ENCODE results near the gene GUCY1A1.
A peak's percentile ranks its signal among the peaks of the same experiment; 100 is the strongest.

The GUCY1A1 gene

GRCh38 chr4:155742310-155743015 lies 75.8 kb downstream of the GUCY1A1 start:
- DNase-seq, result no peak

GRCh38 chr4:155745984-155746383 lies 79.3 kb downstream of the GUCY1A1 start:
- no peak for DNase-seq

GRCh38 chr4:155748039-155748438 lies 81.4 kb downstream of the GUCY1A1 start:
- no peak for DNase-seq

GRCh38 chr4:155749041-155749440 lies 82.4 kb downstream of the GUCY1A1 start:
- no peak for DNase-seq

- DNase-seq, result no peak
Observed at GRCh38 chr4:155751569-155751968, 84.9 kb downstream of the GUCY1A1 start.

GRCh38 chr4:155757745-155758265 lies 91.2 kb downstream of the GUCY1A1 start:
- DNase-seq, result no peak

GRCh38 chr4:155758481-155759371 lies 92.1 kb downstream of the GUCY1A1 start, which contains the start of gene GUCY1B1:
Gene GUCY1B1, plus strand, starts transcription at chr4:155759021. Its CDS starts 120 bp downstream, at chr4:155759141.
- peak; percentile 6 for DNase-seq

GRCh38 chr4:155759372-155760252 lies 93.0 kb downstream of the GUCY1A1 start:
- no peak for DNase-seq

GRCh38 chr4:155761047-155761446 lies 94.4 kb downstream of the GUCY1A1 start:
- DNase-seq, result no peak

GRCh38 chr4:155761916-155762315 lies 95.3 kb downstream of the GUCY1A1 start:
- no peak for DNase-seq

GRCh38 chr4:155762334-155762733 lies 95.7 kb downstream of the GUCY1A1 start:
- DNase-seq, result no peak

GRCh38 chr4:155763551-155763950 lies 96.9 kb downstream of the GUCY1A1 start:
- no peak for DNase-seq

- no peak for DNase-seq
Observed at GRCh38 chr4:155765149-155765548, 98.5 kb downstream of the GUCY1A1 start.

GRCh38 chr4:155766622-155767021 lies 100.0 kb downstream of the GUCY1A1 start:
- no peak for DNase-seq

GRCh38 chr4:155768370-155768769 lies 101.7 kb downstream of the GUCY1A1 start:
- DNase-seq, result no peak

GRCh38 chr4:155769090-155769489 lies 102.4 kb downstream of the GUCY1A1 start:
- no peak for DNase-seq

GRCh38 chr4:155772459-155773195 lies 106.0 kb downstream of the GUCY1A1 start:
- DNase-seq, result no peak

GRCh38 chr4:155773196-155773800 lies 106.7 kb downstream of the GUCY1A1 start:
- no peak for DNase-seq

- no peak for DNase-seq
Observed at GRCh38 chr4:155774033-155774432, 107.4 kb downstream of the GUCY1A1 start.

- no peak for DNase-seq
Observed at GRCh38 chr4:155777971-155778735, 111.5 kb downstream of the GUCY1A1 start.

- DNase-seq, result no peak
Observed at GRCh38 chr4:155780775-155781174, 114.1 kb downstream of the GUCY1A1 start.
